Keratinocyte (primary cell): ENCODE results near the gene GPR32.

ENCODE experiments used
- EZH2 ChIP-seq: IDR thresholded peaks from one replicate; pipeline ENCODE4 v1.6.1; 2012; ENCODE audit warnings: inconsistent platforms, mild to moderate bottlenecking, low read length, moderate library complexity
- TF ChIP-seq, protein P1 (sequence below), 3 experiments: IDR thresholded peaks in 1 of 3; conservative IDR thresholded peaks in 1 of 3; optimal IDR thresholded peaks in 1 of 3; 2 replicates in 2 of 3; 3 replicates in 1 of 3; pipeline versions ENCODE3 to v1.5.1; 2011; ENCODE audit warnings: low read length in 3 of 3, mild to moderate bottlenecking in 3 of 3, moderate library complexity in 2 of 3, control low read depth in 1 of 3, inconsistent platforms in 1 of 3; ENCODE audit not compliant: insufficient read depth in 2 of 3; ENCODE audit errors: extremely low read depth in 1 of 3

DNA sequence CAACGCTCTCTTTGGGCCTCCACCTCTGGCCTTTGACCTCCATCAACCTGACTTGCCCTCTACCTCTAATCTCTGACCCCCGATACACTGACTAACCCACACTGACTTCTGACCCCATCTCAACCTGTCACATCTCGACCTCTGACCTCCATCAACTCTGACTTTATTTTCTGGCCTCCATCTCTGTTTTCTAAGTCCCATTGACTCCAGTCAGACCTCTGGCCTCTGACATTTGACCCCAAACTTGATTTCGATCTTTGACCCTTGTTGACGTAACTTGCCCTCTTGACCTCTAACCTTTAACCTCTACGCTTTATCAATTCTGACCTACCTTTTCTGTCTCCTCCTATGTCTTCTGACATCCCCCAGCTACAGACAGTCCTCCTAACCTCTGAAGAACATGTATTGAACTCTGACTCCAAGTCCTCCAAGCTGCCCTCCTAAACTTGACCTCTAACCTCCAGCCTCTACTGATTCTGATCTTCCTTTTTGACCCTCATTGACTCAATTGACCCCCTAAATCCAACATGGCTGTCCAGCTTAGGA, 20.7 kb downstream of the GPR32 start:
- TF ChIP-seq, protein P1, sequence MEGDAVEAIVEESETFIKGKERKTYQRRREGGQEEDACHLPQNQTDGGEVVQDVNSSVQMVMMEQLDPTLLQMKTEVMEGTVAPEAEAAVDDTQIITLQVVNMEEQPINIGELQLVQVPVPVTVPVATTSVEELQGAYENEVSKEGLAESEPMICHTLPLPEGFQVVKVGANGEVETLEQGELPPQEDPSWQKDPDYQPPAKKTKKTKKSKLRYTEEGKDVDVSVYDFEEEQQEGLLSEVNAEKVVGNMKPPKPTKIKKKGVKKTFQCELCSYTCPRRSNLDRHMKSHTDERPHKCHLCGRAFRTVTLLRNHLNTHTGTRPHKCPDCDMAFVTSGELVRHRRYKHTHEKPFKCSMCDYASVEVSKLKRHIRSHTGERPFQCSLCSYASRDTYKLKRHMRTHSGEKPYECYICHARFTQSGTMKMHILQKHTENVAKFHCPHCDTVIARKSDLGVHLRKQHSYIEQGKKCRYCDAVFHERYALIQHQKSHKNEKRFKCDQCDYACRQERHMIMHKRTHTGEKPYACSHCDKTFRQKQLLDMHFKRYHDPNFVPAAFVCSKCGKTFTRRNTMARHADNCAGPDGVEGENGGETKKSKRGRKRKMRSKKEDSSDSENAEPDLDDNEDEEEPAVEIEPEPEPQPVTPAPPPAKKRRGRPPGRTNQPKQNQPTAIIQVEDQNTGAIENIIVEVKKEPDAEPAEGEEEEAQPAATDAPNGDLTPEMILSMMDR (optimal IDR thresholded peaks at IDR 0.05 in 1 of 3, IDR thresholded peaks at IDR 0.05 in 1 of 3, conservative IDR thresholded peaks at IDR 0.05 in 1 of 3; ENCODE audit: extremely low read depth in 1 of 3, insufficient read depth in 2 of 3, low read length in 3 of 3) = no peak
- TF ChIP-seq EZH2 = no peak
